PC-9 (cell line): Measurements from ENCODE around the gene NTSR2. TPM values are rescaled to one million over a fixed set of nuclear protein-coding genes. Genes with fewer than 3 reads are reported as not detected.

Experiments
- BruUV-seq: library from RNA; stranded (reverse); fragments of 400-500 nt; replicated peaks from 2 replicates; lab custom pipeline; 2021; lab: Mats Ljungman, UMichigan
- CTCF ChIA-PET: fragments of 300-600 bp; sonication (Branson Sonifier 250); formaldehyde crosslinking; loops from one replicate; lab custom pipeline; 2022; ENCODE audit warnings: antibody characterized with exemption; lab: Charles Lee
- POLR2A ChIA-PET: fragments of 300-600 bp; sonication (Branson Sonifier 250); formaldehyde crosslinking; loops from one replicate; lab custom pipeline; 2022; ENCODE audit warnings: antibody characterized with exemption; ENCODE audit not compliant: unreplicated experiment; lab: Charles Lee
- DNase-seq, 2 experiments: peaks; one replicate each; pipeline versions ENCODE4 v3.0.0 to v3.0.0-alpha.2; 2015 to 2022; ENCODE audit warnings: mixed read lengths in 1 of 2
- H2AFZ ChIP-seq: fragments of 200-600 bp; sonication (generic); 2 replicates; pipeline ENCODE4 v1.8.1; 2017; ENCODE audit warnings: antibody characterized with exemption
- H3F3A ChIP-seq: fragments of 200-600 bp; sonication (generic); 2 replicates; pipeline ENCODE4 v1.8.1; 2017; ENCODE audit warnings: antibody characterized with exemption, mild to moderate bottlenecking, low read depth; ENCODE audit not compliant: insufficient read depth
- H3K27ac ChIP-seq: fragments of 200-600 bp; sonication (generic); 2 replicates; pipeline ENCODE4 v1.6.1; 2016; ENCODE audit warnings: mixed run types
- H3K27me3 ChIP-seq: fragments of 200-600 bp; sonication (generic); 2 replicates; pipeline ENCODE4 v1.6.1; 2016; ENCODE audit warnings: low read depth, mixed run types; ENCODE audit not compliant: insufficient read depth
- H3K36me3 ChIP-seq: fragments of 200-600 bp; sonication (generic); 2 replicates; pipeline ENCODE4 v1.6.1; 2016; ENCODE audit warnings: low read depth, mixed run types
- H3K4me1 ChIP-seq: fragments of 200-600 bp; sonication (generic); replicated peaks from 2 replicates; pipeline ENCODE4 v1.6.1; 2016; ENCODE audit warnings: mixed run types; ENCODE audit not compliant: insufficient read depth
- H3K4me2 ChIP-seq: fragments of 200-600 bp; sonication (generic); 2 replicates; pipeline ENCODE4 v1.6.1; 2017; ENCODE audit warnings: mixed run types
- H3K4me3 ChIP-seq: fragments of 200-600 bp; sonication (generic); 2 replicates; pipeline ENCODE4 v1.6.1; 2016; ENCODE audit warnings: mixed run types
- H3K79me2 ChIP-seq: fragments of 200-600 bp; sonication (generic); 2 replicates; pipeline ENCODE4 v1.6.1; 2017; ENCODE audit warnings: low read depth, mixed run types
- H3K9me2 ChIP-seq: fragments of 200-600 bp; sonication (generic); 2 replicates; pipeline ENCODE4 v1.8.1; 2017; ENCODE audit warnings: mild to moderate bottlenecking; ENCODE audit not compliant: insufficient read depth
- H3K9me3 ChIP-seq: fragments of 200-600 bp; sonication (generic); 2 replicates; pipeline ENCODE4 v1.8.1; 2016; ENCODE audit warnings: low read depth; ENCODE audit not compliant: insufficient read depth
- H4K20me1 ChIP-seq: fragments of 200-600 bp; sonication (generic); 2 replicates; pipeline ENCODE4 v1.8.1; 2017; ENCODE audit not compliant: insufficient read depth
- CTCF ChIP-seq: fragments of 200-600 bp; sonication (generic); conservative IDR thresholded peaks from 2 replicates; pipeline ENCODE4 v1.6.1; 2017; ENCODE audit warnings: mixed run types, antibody characterized with exemption, mild to moderate bottlenecking, moderate library complexity
- EZH2 ChIP-seq: fragments of 200-600 bp; sonication (generic); IDR thresholded peaks from 2 replicates; pipeline ENCODE4 v1.8.0; 2017; ENCODE audit warnings: antibody characterized with exemption, low read depth
- intact Hi-C: fragments of 100-400 bp; cut with micrococcal nuclease; formaldehyde crosslinking; loops from one replicate; pipeline ENCODE4 v1.10.0; 2022; ENCODE audit not compliant: unreplicated experiment
- total RNA-seq: library from RNA; stranded (reverse); gene quantifications from 2 replicates; pipeline ENCODE4 v1.2.3, GENCODE V29; 2021

Gene NTSR2
- total RNA-seq, 1 experiment from 2014 or later, result not detected

GRCh38 chr2:11681722-11682589 is 12.0 kb upstream of the NTSR2 start:
- H3K4me1 ChIP-seq, result peaks cover 19% of the 10 kb centered on the region
- peak in 1 of 2 experiments; percentile 60 for DNase-seq
- TF ChIP-seq EZH2 (no peak), CTCF (peak; percentile 99)
- no TSS peak for BruUV-seq
- H2AFZ ChIP-seq, result no peak overlapping the region
- H3K9me3 ChIP-seq, result no peaks in the 10 kb centered on the region
- peaks cover 2% of the 10 kb centered on the region for H3F3A ChIP-seq
- CTCF ChIA-PET, result interaction anchor here (1.6 kb wide), 1 partner anchor 99 kb away, joined by 5 read pairs; no protein-coding TSS in a partner anchor
- H3K27ac ChIP-seq, result no peak overlapping the region
- POLR2A ChIA-PET, result no interaction called here
- H3K36me3 ChIP-seq, result no peaks in the 10 kb centered on the region
- H3K4me3 ChIP-seq, result no peak overlapping the region
- no peaks in the 10 kb centered on the region for H4K20me1 ChIP-seq
- no peak overlapping the region for H3K4me2 ChIP-seq
- H3K27me3 ChIP-seq, result 0 out of 2 replicates have a peak, but pooled peaks cover 4% of the 10 kb centered on the region
- no peaks in the 10 kb centered on the region for H3K79me2 ChIP-seq
- intact Hi-C loops, result loop anchor here (1.0 to 2.0 kb wide), 2 partner anchors 97 to 204 kb away; no protein-coding TSS in a partner anchor
- H3K9me2 ChIP-seq, result no peaks in the 10 kb centered on the region

- H3K4me1 ChIP-seq, result peaks cover 23% of the 10 kb centered on the region
- no peak overlapping the region for H3K27ac ChIP-seq
- CTCF ChIA-PET, result interaction anchor here (0.7 to 1.0 kb wide), 3 partner anchors 22 to 549 kb away, joined by 3 to 4 read pairs (median 3); no protein-coding TSS in a partner anchor
- 0 out of 2 replicates have a peak, but pooled peaks cover 4% of the 10 kb centered on the region for H3K27me3 ChIP-seq
- no peak overlapping the region for H3K4me3 ChIP-seq
- no peaks in the 10 kb centered on the region for H3K79me2 ChIP-seq
- H3K9me2 ChIP-seq, result no peaks in the 10 kb centered on the region
- no TSS peak for BruUV-seq
- intact Hi-C loops, result no loop called here
- no peaks in the 10 kb centered on the region for H3K9me3 ChIP-seq
- H3F3A ChIP-seq, result peaks cover 7% of the 10 kb centered on the region
- DNase-seq, result no peak
- no peaks in the 10 kb centered on the region for H3K36me3 ChIP-seq
- POLR2A ChIA-PET, result no interaction called here
- H3K4me2 ChIP-seq, result peak overlapping the region; percentile 49
- H2AFZ ChIP-seq, result no peak overlapping the region
- TF ChIP-seq CTCF, result no peak
- TF ChIP-seq EZH2, result no peak
- no peaks in the 10 kb centered on the region for H4K20me1 ChIP-seq
These were observed 11.1 kb upstream of the NTSR2 start for GRCh38 chr2:11680901-11681721.
